Frontal cortex (tissue), 4 donors: ENCODE results near the gene KARS1. TPM values are rescaled to one million over a fixed set of nuclear protein-coding genes. Genes with fewer than 3 reads are reported as not detected.

ENCODE experiments used
- DNase-seq, 2 donors: peaks; one replicate each; pipeline ENCODE4 v3.0.0; 2012; ENCODE audit warnings: low spot score in 2 of 2
- FAIRE-seq: peaks from 2 replicates; lab custom pipeline; 2012; peaks lifted over from hg19 to GRCh38; lab: Jason Lieb, UNC
- total RNA-seq: library from RNA; depleted of rRNA; stranded (reverse); fragments of >200 nt; gene quantifications from one replicate; pipeline ENCODE4 v1.2.3, GENCODE V29; 2014
- donor health status: control.
- donor health status: control.
- donor health status: control.

The KARS1 gene
- 105 TPM for total RNA-seq

GRCh38 chr16:75647492-75648264, at the start of gene KARS1, which contains the start of gene TERF2IP:
Gene KARS1 (minus strand): TSS chr16:75647665. CDS start chr16:75647639, 26 bp downstream.
Gene TERF2IP (plus strand): TSS chr16:75647773. CDS start chr16:75647883, 110 bp downstream.
- DNase-seq (peak; percentile 87 to 94), FAIRE-seq (no peak)

GRCh38 chr16:75695708-75696107, 48.2 kb upstream of the KARS1 start:
- DNase-seq (no peak), FAIRE-seq (no peak)

DNA sequence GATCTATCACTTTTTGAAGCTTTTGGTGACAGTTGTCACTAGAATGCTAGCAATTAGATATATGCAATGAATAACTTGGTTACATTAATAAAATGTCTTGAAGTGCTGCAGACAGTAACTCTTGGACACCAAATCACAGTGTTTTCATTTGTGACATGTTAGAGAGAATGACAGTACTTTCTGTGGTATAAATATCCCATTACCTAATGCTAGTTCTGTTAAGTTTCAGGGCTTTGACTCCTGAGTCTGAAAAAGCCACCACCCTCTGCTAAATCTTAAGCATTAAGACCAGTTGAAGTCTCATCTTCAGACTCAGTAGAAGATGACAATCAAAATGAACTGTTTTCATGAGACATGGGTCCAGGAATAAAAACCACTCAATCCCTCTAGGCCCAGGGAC, 39.9 kb upstream of the KARS1 start:
- FAIRE-seq (no peak), DNase-seq (no peak)

DNA sequence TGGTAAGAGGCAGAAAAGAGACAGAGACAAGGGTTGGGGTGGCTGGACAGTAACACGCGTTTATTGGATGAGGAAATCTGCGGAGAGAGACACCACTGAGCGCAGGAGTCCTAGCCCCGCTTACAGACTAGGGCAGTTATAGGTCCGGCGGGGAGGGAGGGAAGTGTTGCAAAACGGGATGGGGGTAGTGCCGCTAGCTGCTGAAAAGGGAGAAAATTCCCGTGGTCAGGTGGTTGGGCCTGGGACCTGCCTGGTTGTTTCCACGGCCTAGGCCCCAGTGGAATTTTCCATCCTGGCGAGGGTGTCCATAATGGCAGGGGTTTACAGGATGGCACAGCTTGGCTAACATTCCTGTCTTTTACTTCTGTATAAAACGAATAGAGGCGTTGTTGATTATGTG, 34.8 kb upstream of the KARS1 start:
- no peak for FAIRE-seq
- no peak for DNase-seq

DNA sequence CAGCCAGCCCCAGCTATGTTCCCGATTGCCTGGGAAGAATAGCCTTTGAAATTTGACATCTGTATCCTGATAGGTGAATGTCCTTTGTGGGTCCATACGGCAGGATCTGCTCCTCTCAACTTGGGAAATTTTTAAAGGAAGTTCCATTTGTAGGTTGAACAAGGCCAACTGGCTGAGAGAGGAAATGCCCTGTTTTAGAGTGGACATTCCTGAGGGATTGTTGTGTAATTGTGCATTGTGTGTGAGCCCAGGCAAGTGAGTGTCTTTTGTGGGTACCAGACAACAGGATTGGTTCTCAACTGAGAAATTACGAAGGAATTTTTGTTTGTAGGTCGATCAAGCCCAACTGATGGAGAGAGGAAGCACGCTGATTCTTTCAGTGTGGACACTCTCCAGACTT, 31.9 kb upstream of the KARS1 start:
- DNase-seq = no peak
- FAIRE-seq = no peak

DNA sequence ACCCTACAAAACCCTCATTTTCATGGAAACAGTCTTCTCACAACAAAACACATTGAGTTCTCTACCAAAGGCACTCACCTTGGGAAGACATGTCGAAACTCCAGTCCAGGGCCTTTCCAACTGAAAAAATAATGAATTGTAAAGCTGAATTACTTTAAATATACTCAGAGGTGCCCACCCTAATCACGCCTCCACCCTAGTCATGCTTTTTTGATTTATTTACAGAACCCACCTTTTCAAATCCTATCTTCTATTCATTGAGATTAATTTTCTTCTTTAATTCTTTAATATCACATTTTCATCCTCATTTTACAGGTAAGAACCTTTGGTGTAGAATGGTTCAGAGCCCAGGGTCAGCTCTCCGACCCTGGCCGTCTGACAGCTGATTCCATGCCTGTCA, 29.4 kb upstream of the KARS1 start, which contains the start of gene CPHXL2:
TSS of gene CPHXL2 (minus strand) at position 101 of the 400 bp plus-strand sequence. CDS start at position 91, 10 bp downstream.
- FAIRE-seq = no peak
- DNase-seq = no peak

DNA sequence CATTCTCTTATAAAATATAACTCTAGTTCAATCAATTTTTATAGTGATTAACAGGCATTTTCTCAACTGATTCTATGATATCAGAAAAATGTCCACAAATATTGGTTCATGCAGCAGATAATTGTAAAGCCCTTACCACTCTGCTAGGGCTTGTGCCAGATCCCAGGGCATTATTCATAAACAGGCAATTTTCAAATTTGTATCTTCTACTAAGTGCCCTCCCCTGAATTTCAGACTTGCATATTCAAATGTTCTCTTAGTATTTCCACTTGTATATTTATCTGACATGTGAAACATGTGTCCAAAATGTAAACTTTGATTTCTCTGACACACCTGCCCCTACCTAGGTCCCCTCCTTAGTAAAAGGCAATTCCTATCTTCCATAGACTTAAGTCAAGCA, 20.0 kb upstream of the KARS1 start:
- no peak for FAIRE-seq
- DNase-seq = no peak

DNA sequence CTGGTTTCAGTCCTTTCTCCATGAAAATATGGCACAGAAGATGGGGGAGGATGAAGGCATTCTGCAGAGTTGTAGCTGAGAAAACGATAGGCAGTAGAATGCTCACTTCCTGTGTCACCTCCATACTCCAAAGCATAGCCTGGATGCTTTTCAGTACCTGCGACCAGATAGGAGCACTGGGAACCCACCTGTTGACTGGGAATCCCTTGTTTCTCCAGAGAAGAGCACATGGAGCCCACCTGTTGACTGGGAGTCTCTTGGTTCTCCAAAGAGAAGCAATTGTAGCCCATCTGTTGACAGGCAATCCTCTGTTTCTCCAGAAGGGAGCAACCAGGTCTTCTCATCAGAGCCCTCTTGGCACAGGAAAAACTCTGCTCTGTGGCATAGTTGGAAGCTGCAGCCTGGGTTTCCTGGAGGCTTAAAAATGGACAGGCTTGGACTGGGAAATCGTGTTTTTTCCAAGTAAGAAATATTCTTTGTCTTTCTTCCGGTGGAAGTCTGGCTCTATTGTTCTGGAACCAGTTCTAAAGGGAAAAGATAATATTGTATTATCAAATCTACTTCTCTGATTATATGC, 13.3 kb upstream of the KARS1 start:
- DNase-seq = no peak
- no peak for FAIRE-seq

GRCh38 chr16:75660321-75660720, 12.9 kb upstream of the KARS1 start:
- FAIRE-seq (no peak), DNase-seq (no peak)

DNA sequence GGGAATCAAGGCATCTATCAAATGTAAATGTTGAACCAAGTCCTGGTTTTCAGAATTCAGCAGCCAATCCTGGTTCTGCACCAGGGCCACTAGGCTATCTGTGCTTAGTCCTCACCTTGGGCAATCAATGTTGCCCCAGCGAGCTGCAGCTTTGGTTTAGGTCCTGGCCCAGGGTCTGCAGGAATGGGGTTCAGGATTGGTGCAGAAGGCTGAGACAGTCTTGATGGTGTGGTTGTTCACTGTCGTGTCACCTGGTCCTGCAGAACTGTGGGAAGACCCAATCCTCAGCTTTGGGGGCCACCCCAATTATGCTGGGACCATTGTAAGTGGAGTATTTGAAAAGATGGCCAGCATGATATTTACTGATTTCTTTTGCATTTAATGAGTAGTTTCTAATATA, 10.7 kb upstream of the KARS1 start:
- DNase-seq (no peak), FAIRE-seq (no peak)

DNA sequence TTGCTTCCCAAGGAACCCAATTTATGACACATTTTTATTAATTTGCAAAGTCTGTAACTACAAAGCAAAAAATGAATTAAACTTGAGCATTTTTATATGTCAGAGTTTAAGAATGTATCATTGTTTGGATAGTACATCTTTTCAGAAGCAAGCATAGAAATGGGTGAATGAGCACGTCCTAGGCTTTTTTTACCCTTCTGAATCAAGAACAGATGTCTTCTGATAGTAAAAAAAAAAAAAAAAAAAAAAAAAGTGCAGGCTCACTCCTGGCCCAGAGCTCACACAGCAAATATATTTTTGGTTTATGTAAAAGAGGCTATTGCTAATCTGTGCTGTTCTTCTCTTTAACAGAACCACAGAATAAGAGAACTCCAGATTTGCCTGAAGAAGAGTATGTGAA, 6.5 kb upstream of the KARS1 start:
- FAIRE-seq (no peak), DNase-seq (no peak)

DNA sequence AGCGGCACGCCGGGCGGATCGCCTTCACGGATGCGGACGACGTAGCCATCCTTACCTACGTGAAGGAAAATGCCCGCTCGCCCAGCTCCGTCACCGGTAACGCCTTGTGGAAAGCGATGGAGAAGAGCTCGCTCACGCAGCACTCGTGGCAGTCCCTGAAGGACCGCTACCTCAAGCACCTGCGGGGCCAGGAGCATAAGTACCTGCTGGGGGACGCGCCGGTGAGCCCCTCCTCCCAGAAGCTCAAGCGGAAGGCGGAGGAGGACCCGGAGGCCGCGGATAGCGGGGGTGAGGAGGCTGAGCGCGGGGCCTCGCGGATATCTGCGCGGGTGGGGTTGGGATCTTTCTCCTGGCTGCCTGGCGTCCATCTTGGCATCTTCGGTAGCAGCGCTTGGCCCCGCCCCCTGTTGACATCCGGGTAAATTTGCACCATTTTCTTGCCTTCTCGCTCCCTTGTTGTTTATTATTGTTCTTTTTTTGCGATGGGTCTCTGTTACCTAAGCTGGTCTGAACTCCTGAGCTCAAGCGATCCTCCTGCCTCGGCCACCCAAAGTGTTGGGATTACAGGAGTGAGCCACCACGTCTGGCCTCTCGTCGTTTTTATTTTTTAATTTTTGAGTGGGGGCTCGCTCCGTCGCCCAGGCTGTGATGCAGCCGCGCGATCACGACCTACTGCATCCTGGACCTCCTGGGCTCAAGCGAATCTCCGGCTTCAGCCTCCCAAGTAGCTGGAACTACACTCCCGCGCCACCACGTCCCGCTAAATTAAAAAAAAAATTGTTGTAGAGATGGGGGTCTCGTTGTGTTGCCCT, 1.0 kb upstream of the KARS1 start:
- FAIRE-seq (no peak), DNase-seq (peak; percentile 65 to 72)

DNA sequence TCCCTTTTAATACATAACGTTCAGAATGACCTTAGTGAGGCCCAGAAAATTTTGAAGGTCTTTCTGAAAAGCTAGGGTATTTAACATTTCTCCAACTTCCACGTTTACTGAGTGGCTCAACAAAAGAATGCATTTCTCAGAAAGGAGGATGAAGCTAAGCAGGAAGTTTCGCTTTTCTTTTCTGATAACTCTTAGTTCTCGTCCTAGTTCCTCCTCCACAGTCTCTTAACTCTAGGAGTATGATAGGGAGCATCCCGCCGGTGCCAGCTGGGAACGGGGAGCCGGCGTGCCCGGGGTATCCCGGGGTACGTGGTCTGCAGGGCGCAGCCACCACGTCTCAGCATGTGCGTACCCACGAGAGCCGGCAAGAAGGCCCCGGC, 363 bp downstream of the KARS1 start:
- no peak for FAIRE-seq
- DNase-seq = peak in 1 of 2 donors; percentile 24

- no peak for DNase-seq
- no peak for FAIRE-seq
These were observed 3.0 kb downstream of the KARS1 start for GRCh38 chr16:75644240-75645012.

DNA sequence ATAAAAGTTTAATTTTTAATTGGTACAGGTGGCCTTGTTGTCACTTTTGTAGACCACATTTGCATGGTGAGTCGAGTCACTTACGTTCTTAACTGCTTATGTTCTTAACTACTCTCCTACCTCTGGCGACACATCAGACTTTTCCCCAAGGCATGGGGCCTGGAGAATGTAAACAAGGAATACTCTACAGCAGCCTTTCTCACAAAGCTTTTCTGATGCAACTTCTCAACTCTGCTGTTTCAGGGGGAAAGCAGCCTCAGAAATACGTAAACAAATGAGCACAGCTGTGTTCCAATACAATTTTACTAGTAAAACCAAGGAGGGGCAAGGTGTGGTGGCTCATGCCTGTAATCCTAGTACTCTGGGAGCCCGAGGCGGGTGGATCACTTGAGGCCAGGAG, 6.9 kb downstream of the KARS1 start:
- no peak for DNase-seq
- no peak for FAIRE-seq

- no peak for FAIRE-seq
- DNase-seq = no peak
These were observed 12.4 kb downstream of the KARS1 start for GRCh38 chr16:75635036-75635435.

DNA sequence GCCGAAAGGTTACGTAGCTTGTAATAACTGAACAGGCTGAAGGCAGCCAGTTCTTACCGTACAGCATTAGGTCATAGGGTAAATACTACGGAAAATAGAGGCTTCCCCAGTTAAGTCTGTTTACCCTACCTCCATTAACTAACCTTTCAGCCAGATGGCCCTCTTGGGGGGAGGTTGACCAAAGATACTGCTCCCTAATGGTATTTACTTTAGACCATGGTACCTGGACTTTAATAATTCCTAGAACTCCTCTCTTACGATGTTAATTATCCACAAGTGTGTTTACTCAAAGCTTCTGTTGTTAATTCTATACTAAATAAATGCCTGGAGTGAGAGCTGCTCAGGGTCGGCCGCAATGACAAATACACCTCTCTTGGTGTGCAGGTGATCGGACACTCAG, 14.6 kb downstream of the KARS1 start:
- DNase-seq (no peak), FAIRE-seq (no peak)

DNA sequence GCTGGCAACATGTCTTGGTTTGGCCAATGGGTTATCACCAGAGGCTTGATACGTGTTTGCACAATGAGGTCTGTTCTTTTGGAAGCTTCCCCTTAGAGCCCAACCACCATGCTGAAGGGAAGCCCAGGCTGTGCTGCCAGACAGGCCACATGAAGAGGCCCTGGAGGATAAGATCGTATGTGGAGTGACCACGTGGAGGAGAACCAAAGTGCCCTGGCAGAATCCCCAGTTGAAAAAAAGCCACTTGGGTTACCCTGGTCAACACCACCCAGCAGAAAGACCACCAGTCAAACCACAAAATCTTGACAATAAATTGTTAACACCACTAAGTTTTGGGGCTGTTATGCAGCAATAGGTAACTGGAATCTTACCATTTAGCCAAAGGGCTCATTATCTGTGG, 17.4 kb downstream of the KARS1 start:
- no peak for DNase-seq
- no peak for FAIRE-seq

GRCh38 chr16:75629132-75629531, 18.3 kb downstream of the KARS1 start:
- no peak for DNase-seq
- no peak for FAIRE-seq

- no peak for FAIRE-seq
- no peak for DNase-seq
These were observed 19.1 kb downstream of the KARS1 start for GRCh38 chr16:75628351-75628750.
